ENCODE results near the gene SMARCB1.

Gene SMARCB1

GRCh38 chr22:23833017-23833751 is 46.4 kb downstream of the SMARCB1 start:
- DNase-seq: no peak

- no peak for DNase-seq
These were observed 47.1 kb downstream of the SMARCB1 start for GRCh38 chr22:23833911-23834317.

GRCh38 chr22:23834406-23834792 is 47.6 kb downstream of the SMARCB1 start:
- no peak for DNase-seq

- no peak for DNase-seq
These were observed 48.2 kb downstream of the SMARCB1 start for GRCh38 chr22:23834793-23835483.

GRCh38 chr22:23835484-23836144 is 48.8 kb downstream of the SMARCB1 start:
- DNase-seq: no peak

GRCh38 chr22:23836281-23836680 is 49.5 kb downstream of the SMARCB1 start:
- DNase-seq: no peak

- DNase-seq: no peak
These were observed 50.1 kb downstream of the SMARCB1 start for GRCh38 chr22:23836692-23837495.

GRCh38 chr22:23837496-23837859 is 50.7 kb downstream of the SMARCB1 start:
- no peak for DNase-seq

- DNase-seq: peak; percentile 43 to 45
These were observed 51.3 kb downstream of the SMARCB1 start for GRCh38 chr22:23837911-23838680.

- DNase-seq: peak; percentile 99
These were observed 52.1 kb downstream of the SMARCB1 start, which contains the start of gene DERL3 for GRCh38 chr22:23838681-23839468. Gene DERL3 (minus strand): TSS chr22:23839006. CDS start chr22:23838987, 19 bp downstream.

GRCh38 chr22:23840026-23840425 is 53.3 kb downstream of the SMARCB1 start:
- no peak for DNase-seq

GRCh38 chr22:23841292-23841691 is 54.5 kb downstream of the SMARCB1 start:
- DNase-seq: no peak

GRCh38 chr22:23841736-23842445 is 55.1 kb downstream of the SMARCB1 start:
- DNase-seq: no peak

GRCh38 chr22:23842599-23842998 is 55.8 kb downstream of the SMARCB1 start:
- no peak for DNase-seq

GRCh38 chr22:23844739-23845202 is 58.0 kb downstream of the SMARCB1 start:
- DNase-seq: no peak

GRCh38 chr22:23845265-23846080 is 58.7 kb downstream of the SMARCB1 start:
- DNase-seq: no peak

GRCh38 chr22:23846081-23846469 is 59.3 kb downstream of the SMARCB1 start:
- DNase-seq: no peak

- DNase-seq: no peak
These were observed 60.6 kb downstream of the SMARCB1 start for GRCh38 chr22:23847310-23847920.
